Measurements from ENCODE around the gene NAP1L4.

GRCh38 chr11:3026803-3027202, 34.7 kb upstream of the NAP1L4 start:
- TF ChIP-seq, protein P1, sequence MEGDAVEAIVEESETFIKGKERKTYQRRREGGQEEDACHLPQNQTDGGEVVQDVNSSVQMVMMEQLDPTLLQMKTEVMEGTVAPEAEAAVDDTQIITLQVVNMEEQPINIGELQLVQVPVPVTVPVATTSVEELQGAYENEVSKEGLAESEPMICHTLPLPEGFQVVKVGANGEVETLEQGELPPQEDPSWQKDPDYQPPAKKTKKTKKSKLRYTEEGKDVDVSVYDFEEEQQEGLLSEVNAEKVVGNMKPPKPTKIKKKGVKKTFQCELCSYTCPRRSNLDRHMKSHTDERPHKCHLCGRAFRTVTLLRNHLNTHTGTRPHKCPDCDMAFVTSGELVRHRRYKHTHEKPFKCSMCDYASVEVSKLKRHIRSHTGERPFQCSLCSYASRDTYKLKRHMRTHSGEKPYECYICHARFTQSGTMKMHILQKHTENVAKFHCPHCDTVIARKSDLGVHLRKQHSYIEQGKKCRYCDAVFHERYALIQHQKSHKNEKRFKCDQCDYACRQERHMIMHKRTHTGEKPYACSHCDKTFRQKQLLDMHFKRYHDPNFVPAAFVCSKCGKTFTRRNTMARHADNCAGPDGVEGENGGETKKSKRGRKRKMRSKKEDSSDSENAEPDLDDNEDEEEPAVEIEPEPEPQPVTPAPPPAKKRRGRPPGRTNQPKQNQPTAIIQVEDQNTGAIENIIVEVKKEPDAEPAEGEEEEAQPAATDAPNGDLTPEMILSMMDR (IDR thresholded peaks at IDR 0.05; ENCODE audit: low read depth, low read length) = no peak
- TF ChIP-seq, protein P2, sequence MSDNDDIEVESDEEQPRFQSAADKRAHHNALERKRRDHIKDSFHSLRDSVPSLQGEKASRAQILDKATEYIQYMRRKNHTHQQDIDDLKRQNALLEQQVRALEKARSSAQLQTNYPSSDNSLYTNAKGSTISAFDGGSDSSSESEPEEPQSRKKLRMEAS (IDR thresholded peaks at IDR 0.05; ENCODE audit: low read depth, low read length) = no peak
